GM19239 (cell line): Measurements from ENCODE around the gene COL24A1.
"Not testable (repeated sequence)": the region's sequence is repeated elsewhere in the genome, so short reads cannot be mapped to it uniquely, and the experiment has no call there.

ENCODE experiments used
- DNase-seq: peaks from one replicate; pipeline ENCODE4 v3.0.0; 2011; ENCODE audit warnings: low spot score; ENCODE audit not compliant: insufficient read length
- FAIRE-seq: peaks from 2 replicates; lab custom pipeline; 2011; peaks lifted over from hg19 to GRCh38; lab: Jason Lieb, UNC

COL24A1 gene

GRCh38 chr1:86154571-86155050, 2.0 kb downstream of the COL24A1 start:
- FAIRE-seq: no peak
- no peak for DNase-seq

DNA sequence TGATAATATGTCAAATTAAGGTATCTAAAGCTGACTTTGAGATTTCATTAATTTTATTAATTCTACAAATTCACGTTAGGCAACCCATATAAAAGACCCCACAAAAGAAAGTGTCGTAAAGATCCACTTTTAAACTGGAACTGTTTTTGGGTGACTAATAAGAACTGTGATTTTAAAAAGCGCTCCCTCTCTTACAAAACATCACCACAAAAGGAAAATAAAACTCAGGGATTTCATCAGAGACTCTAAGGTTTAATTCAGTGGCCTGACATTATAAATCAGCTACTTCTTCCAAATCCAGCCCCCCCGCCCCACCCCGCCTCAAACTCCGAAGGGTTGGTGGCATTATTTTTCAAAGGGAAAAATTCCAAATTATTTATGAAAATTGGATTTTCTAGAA, 2.7 kb downstream of the COL24A1 start:
- FAIRE-seq (no peak), DNase-seq (no peak)

DNA sequence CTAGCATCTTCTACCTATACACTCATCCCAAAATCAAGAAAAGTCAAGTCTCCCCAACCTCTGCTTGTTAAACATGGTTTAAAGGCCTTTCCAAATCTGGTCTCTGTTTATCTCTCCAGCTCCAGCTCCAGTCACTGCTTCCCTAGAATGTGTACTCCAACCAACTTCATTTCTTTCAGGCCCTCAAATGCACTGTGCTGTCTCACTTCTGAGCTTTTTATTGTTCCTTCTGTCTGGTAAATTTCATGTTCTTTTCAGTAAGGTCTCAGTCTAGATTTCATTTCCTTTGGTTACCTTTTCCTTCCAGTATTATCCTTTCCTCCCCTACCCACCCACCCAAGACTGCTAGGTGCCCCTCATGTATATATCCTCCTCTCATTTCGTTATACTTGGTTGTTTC, 3.7 kb downstream of the COL24A1 start:
- DNase-seq: no peak
- FAIRE-seq: no peak

GRCh38 chr1:86151427-86151826, 5.1 kb downstream of the COL24A1 start:
- DNase-seq (no peak), FAIRE-seq (no peak)

DNA sequence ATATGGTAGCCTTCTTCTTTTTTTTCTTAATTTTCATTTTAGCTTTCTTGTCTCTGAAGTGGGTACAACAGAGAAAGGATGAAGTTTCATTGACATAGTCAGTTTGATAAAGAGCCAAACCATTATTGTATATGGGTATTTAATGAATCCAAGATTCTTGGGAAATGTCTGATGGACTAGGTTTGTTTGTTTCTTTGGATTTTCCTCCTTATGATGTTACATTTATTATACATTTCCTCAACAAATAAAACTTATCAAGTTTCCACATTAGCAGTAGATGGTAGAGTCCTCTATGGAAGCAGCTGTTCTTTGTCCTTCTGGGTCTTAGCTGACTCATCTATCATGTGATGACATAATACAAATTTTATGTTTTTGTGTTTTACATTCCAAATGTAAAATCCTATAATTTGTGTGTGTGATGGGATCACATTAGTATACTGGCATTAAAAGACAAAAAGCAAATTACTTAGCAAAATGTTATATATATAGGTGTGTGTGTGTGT, 6.0 kb downstream of the COL24A1 start:
- FAIRE-seq: no peak

GRCh38 chr1:86149591-86149990, 7.0 kb downstream of the COL24A1 start:
- FAIRE-seq: no peak

More for the DNA sequence above, 6.0 kb downstream of the COL24A1 start:
- no peak for DNase-seq

DNA sequence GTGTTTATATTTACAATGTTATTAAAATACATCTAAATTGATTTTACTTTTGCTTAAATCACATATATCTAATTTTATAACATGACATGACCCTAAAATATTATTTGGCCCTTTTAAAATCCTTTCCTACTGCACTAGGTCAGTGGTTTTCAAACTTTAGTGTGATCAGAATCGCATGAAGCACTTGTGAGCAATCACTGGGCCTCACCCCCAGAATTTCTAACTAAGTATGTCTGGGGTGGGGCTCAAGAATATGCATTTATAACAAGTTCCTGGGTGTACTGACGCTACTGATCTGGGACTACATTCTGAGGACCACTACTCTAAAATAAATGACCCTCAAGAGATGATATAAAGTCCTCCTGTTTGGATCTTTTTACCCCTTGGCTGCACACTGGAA, 8.8 kb downstream of the COL24A1 start:
- FAIRE-seq: no peak
- no peak for DNase-seq

More at GRCh38 chr1:86149591-86149990, 7.0 kb downstream of the COL24A1 start:
- DNase-seq: no peak

DNA sequence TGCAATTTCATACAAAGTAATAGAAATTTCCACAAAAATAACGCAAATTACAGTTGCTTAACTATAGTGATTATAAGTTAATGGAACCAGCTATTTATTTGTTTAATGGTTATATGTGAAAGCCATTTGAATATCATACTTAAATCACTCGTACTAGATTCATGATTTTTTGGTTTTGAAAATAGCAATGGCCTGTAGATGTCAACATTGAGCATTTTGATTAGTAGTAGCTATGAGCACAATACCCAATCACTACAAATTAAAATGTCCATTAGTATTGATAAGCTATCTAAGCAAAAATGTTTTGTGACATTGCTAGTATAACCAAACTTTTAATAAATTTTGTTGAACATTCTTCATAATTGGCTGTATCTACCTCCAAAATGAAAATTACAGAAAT, 10.0 kb downstream of the COL24A1 start:
- no peak for FAIRE-seq

DNA sequence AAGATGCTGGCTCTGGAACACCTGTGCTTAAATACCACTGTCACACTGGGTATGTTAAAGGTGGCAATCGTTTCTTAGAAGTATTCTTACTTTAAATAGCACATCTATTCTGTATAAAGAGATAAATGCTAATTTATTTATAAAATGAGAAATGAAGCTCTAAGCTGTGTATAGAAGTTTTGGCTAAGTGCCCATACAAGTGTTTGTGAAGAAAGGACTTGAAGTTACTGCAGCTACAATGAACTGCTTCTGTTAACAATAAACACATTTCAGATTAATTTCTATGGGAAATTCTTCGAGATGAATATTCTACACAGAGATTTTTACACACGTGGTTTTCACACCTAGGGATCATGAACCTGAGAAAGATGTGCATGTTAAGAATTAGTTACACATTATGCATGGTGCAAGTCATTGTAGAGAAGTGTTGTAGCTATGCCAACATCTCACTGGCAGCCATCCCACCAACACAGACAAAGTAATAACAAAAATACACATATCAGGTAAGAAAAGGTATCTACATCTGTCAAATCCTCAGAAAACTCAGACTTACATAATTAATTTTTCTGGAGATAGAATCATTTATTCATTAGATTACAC, 16.2 kb downstream of the COL24A1 start:
- DNase-seq (no peak), FAIRE-seq (no peak)

More for the DNA sequence above, 10.0 kb downstream of the COL24A1 start:
- DNase-seq: no peak

DNA sequence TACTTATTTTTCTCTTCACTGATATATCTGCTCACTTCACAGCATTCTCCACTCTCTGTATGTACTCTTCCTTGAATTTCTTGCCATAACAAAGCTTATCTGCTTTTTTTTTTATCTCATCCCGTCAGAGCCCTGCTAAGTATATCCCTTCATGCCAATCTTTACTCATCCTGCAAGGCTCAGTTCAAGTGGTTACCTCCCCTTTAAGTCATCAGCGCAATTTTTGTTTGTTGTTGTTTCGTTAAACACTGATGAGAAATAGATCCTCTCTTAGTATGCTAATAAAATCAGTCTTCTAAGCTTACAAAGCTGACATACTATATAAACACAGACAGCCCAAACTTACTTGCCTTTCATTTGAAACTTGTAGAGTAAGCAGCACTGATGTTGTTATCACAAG, 17.8 kb downstream of the COL24A1 start:
- DNase-seq: no peak

GRCh38 chr1:86137436-86137835, 19.1 kb downstream of the COL24A1 start:
- DNase-seq (no peak), FAIRE-seq (no peak)

More for the DNA sequence above, 17.8 kb downstream of the COL24A1 start:
- FAIRE-seq: no peak

- FAIRE-seq (no peak), DNase-seq (no peak)
These were observed 37.3 kb downstream of the COL24A1 start for GRCh38 chr1:86119214-86119764.

- no peak for FAIRE-seq
These were observed 41.7 kb downstream of the COL24A1 start for GRCh38 chr1:86114816-86115400.

GRCh38 chr1:86114236-86114635, 42.3 kb downstream of the COL24A1 start:
- DNase-seq: no peak
- no peak for FAIRE-seq

More at GRCh38 chr1:86114816-86115400, 41.7 kb downstream of the COL24A1 start:
- DNase-seq: no peak

- not testable (repeated sequence) for DNase-seq, FAIRE-seq
These were observed 45.0 kb downstream of the COL24A1 start for GRCh38 chr1:86111590-86111989.

DNA sequence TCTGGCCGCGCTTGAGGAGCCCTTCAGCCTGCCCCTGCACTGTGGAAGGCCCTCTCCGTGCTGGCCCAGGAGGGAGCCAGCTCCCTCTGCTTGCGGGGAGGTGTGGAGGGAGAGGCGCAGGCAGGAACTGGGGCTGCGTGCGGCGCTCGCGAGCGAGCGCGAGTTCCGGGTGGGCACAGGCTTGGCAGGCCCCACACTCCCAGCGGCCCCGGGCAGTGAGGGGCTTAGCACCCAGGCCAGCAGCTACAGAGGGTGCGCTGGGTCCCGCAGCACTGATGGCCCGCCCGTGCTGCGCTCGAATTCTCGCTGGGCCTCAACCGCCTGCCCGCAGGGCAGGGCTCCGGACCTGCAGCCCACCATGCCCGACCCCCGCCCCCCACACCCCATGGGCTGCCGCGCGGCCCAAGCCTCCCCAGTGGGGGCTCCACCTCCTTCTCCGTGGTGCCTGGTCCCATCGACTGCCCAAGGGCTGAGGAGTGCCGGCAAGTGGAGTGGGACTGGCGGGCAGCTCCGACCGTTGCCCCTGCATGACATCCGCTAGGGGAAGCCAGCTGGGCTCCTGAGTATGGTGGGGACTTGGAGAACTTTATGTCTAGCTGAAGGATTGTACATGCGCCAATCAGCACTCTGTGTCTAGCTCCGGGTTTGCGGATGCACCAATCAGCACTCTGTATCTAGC, 46.0 kb downstream of the COL24A1 start:
- FAIRE-seq (no peak), DNase-seq (no peak)

- DNase-seq (no peak), FAIRE-seq (no peak)
These were observed 51.1 kb downstream of the COL24A1 start for GRCh38 chr1:86105533-86105866.

GRCh38 chr1:86104606-86105532, 51.7 kb downstream of the COL24A1 start:
- FAIRE-seq: no peak
- DNase-seq: no peak

GRCh38 chr1:86101616-86102015, 55.0 kb downstream of the COL24A1 start:
- no peak for DNase-seq

DNA sequence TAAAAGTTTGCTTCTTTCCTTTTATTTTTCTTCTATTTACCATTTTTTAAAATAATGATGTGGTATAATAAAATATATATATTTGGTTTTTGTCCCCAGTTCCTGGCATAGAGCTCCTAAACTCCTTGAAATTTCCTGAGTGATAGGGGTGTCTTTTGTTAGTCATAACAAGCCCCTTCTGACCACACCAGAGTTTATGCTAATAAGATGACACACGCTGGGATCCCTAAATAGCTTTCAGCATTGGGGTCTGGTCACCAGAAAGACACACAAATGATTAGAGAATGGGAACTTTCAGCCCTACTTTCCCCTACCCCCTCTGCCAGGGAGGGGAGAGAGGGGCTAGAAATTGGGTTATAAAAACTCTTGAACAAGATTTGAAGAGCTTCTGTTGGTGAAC, 56.2 kb downstream of the COL24A1 start:
- no peak for DNase-seq

More at GRCh38 chr1:86101616-86102015, 55.0 kb downstream of the COL24A1 start:
- FAIRE-seq: no peak

More for the DNA sequence above, 56.2 kb downstream of the COL24A1 start:
- no peak for FAIRE-seq
